ENCODE data around the gene HMGXB3.

HMGXB3 gene, protein sequence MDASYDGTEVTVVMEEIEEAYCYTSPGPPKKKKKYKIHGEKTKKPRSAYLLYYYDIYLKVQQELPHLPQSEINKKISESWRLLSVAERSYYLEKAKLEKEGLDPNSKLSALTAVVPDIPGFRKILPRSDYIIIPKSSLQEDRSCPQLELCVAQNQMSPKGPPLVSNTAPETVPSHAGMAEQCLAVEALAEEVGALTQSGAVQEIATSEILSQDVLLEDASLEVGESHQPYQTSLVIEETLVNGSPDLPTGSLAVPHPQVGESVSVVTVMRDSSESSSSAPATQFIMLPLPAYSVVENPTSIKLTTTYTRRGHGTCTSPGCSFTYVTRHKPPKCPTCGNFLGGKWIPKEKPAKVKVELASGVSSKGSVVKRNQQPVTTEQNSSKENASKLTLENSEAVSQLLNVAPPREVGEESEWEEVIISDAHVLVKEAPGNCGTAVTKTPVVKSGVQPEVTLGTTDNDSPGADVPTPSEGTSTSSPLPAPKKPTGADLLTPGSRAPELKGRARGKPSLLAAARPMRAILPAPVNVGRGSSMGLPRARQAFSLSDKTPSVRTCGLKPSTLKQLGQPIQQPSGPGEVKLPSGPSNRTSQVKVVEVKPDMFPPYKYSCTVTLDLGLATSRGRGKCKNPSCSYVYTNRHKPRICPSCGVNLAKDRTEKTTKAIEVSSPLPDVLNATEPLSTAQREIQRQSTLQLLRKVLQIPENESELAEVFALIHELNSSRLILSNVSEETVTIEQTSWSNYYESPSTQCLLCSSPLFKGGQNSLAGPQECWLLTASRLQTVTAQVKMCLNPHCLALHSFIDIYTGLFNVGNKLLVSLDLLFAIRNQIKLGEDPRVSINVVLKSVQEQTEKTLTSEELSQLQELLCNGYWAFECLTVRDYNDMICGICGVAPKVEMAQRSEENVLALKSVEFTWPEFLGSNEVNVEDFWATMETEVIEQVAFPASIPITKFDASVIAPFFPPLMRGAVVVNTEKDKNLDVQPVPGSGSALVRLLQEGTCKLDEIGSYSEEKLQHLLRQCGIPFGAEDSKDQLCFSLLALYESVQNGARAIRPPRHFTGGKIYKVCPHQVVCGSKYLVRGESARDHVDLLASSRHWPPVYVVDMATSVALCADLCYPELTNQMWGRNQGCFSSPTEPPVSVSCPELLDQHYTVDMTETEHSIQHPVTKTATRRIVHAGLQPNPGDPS (N-terminal part only)

DNA sequence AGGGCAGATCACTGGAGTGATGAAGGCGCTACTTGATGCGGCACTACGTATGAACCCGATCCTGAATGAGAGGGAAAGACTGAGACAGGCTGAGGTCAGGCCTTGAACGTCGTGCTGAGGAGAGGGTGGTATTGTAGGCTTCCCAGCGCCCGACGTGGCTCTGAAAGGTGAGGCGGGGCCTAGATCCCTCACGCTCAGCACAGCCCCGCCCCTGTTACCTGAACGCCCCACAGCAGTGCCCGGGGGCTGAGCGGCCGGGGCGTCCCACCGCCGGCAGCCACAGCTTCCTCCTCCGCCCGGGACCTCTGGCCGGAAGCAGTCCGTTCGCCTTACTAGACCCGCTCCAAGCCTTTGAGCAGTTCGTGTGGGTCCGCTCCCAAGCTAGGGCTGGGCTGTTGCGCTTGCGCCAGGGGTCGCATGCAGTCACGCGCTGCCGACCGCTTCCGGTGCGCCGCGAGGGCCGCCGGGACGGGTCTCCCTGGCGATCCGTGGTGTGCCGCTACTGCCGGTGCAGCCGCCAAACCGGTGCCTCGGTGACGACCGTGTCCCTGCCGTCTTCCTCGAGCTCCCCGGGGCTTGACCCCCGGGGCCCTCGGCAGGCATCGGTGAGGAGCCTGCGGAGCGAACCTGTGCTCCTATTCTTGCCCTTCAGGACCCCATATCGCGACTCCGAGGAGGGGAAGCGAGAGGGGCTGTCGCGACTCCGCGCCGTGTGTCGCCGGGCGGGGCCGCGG is at the start of gene HMGXB3, which contains the start of gene TIGD6:
Gene HMGXB3 (plus strand): TSS at position 484 of the 734 bp plus-strand sequence. CDS start 4,114 bp downstream, outside the sequence.
Gene TIGD6 (minus strand): TSS at position 399 of the 734 bp plus-strand sequence. CDS start 4,306 bp downstream, outside the sequence.
- DNase-seq (ENCODE audit: low read depth in 2 of 2, low spot score in 1 of 2), result peak; percentile 70 to 76

GRCh38 chr5:149951138-149951749 is 49.3 kb upstream of the HMGXB3 start:
- DNase-seq (ENCODE audit: low read depth in 2 of 2, low spot score in 1 of 2), result no peak

DNA sequence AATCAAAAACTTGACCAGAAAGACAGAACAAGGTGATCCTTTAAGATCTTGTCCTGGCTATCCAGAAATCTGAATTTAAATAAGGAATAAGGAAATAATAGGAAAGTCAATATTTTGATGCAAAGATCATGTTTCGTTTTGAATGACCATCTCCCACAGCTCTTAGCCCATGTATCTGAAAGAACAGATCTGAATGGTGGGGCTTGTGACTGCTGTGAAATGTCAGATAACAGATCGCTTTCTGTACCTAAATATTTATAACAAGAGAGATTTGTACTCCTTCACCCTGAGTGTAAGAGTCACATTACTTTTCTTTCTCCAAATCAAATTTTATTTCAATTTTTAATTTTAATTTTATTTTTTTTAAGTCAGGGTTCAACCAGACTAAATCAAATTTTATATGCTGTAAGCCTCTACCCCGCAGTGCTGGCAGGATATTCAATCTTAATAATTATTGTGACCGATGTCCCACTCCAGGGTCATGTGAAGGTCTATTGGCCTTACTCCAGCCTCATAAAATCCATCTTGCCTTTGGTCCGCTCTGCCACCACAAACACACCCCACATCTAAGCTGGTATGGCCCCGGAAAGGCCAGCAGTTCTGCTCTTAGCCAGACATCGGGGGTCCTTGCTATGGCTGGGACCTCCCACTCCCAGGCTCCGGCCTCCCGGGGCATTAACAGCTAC is 47.0 kb upstream of the HMGXB3 start:
- DNase-seq (ENCODE audit: low read depth in 2 of 2, low spot score in 1 of 2), result no peak

DNA sequence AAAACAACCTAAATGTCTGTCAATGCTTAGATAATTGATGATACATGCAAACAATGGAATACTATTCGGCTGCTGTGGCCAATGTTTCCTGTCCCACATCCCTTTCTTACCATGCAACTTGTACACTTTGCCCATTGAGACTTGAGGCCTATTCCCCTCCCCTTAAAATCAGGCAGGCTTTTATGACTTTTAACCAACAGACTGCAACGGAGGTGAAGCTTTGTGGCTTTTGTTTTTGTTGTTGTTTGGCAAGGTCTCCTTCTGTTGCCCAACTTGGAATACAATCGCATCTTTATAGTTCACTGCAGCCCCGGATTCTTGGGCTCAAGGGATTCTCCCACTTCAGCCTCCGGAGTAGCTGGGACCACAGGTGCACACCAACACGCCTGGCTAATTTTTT is 45.7 kb upstream of the HMGXB3 start:
- DNase-seq (ENCODE audit: low read depth in 2 of 2, low spot score in 1 of 2), result no peak

DNA sequence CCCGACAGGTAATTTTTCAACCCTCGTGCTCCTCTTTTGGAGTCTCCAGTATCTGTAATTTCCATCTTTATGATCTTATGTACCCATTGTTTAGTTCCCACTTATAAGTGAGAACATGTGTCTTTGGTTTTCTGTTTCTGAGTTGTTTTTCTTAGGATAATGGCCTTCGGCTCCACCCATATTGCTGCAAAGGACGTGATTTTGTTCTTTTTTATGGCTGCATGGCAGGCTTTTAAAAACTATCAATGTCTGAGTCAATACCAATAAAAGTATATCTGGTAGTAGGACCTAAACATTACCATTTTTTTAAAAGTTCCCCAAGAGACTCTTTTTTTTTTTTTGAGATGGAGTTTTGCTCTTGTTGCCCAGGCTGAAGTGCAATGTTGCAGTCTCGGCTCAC is 43.9 kb upstream of the HMGXB3 start:
- DNase-seq (ENCODE audit: low read depth in 2 of 2, low spot score in 1 of 2), result no peak

- no peak for DNase-seq (ENCODE audit: low read depth in 2 of 2, low spot score in 1 of 2)
These were observed 42.7 kb upstream of the HMGXB3 start for GRCh38 chr5:149957855-149958254.

- peak in 1 of 2 donors; percentile 15 for DNase-seq (ENCODE audit: low read depth in 2 of 2, low spot score in 1 of 2)
These were observed 40.9 kb upstream of the HMGXB3 start for GRCh38 chr5:149959406-149960236.

DNA sequence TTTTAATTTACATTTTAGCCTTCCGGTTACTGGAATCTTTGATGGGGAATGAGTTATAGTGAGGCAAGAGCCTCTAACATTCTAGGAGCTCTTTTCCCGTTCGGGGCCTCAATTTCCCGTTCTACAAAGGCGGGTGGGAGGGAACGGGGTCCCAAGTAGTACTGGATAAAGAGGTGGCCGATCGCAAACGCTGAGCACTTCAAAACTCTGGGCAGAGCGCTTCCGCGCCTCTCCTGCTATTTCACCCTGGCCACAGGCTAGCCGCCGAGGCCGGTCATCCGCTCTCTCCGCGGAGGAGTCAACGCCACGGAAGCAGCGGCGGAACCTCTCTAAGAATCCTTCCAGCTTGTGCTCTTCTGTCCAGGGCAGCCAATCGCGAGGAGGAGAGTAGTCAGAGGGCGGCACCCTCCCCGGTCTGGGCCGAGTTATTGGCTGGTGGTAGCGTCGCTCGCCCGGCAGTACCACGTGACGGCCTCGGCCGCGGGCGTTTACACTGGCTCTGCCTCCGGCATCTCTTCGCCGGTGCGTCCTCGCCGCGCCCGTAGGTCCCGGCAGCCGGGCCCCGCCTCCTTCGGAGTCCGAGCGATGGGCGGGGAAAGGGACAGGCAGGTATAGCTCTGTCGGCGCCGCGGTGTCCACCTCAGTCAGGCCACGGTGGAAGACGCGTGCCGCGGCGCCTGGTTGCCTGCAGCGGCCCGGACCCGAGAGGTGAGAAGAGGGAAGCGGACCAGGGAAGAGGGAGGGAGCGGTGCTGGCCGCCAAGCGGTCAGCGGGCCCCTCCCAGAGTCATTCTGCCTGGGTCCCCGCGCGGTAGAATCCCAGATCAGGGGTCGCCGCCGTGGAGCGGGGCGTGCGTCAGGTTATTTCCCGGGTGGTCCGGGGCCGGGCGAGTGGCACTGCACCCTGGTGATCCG is 40.0 kb upstream of the HMGXB3 start, which contains the start of gene SLC26A2:
Gene SLC26A2 (plus strand): TSS at position 487 of the 914 bp plus-strand sequence. CDS start 16,895 bp downstream, outside the sequence.
- DNase-seq (ENCODE audit: low read depth in 2 of 2, low spot score in 1 of 2), result peak; percentile 86 to 91

GRCh38 chr5:149961186-149961685 is 39.3 kb upstream of the HMGXB3 start:
- no peak for DNase-seq (ENCODE audit: low read depth in 2 of 2, low spot score in 1 of 2)

- DNase-seq (ENCODE audit: low read depth in 2 of 2, low spot score in 1 of 2), result no peak
These were observed 38.6 kb upstream of the HMGXB3 start for GRCh38 chr5:149961957-149962409.

DNA sequence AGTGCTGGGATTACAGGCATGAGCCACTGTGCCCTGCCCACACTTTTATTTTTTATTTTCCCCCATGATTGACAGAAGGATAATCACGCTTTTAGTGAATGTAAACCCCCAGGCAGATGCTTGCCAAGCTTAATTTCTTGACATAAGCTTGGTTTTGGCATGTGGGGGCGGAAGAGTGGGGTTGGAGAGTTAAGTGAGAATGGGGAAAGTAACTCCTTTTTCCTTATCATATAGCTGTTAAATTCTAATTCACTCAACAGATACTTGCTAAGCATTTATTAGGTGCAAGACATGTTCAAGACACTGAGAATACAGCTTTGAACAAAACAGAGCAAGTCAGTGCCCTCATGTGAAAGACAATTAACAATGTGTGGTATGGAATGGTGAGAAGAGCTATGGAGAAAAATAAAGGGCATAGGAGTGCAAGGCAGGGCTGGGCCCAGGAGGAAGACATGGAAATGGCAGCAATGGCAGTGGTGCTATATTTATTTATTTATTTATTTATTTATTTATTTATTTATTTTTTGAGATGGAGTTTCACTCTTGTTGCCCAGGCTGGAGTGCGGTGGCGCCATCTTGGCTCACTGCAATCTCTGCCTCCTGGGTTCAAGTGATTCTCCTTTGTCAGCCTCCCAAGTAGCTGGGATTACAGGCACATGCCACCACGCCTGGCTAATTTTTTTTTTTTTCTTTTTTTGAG is 37.8 kb upstream of the HMGXB3 start:
- DNase-seq (ENCODE audit: low read depth in 2 of 2, low spot score in 1 of 2), result no peak

DNA sequence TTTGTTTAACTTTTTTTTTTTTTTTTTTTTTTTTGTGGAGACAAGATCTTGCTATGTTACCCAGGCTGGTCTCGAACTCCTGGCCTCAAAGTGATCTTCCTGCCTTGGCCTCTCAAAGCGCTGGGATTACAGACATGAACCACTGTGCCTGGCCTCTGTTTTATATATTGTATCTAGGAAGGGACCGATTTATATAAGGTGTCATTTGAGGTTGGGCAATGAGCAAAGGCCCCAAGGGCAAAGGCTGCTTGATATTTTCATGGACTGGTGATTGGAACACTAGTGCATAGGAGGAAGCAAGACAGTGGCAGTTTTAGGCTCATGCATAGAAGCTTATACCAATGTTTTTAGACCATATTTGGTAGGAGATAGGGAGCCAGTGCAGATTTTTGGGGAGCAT is 36.8 kb upstream of the HMGXB3 start:
- DNase-seq (ENCODE audit: low read depth in 2 of 2, low spot score in 1 of 2), result no peak

GRCh38 chr5:149966946-149967345 is 33.6 kb upstream of the HMGXB3 start:
- DNase-seq (ENCODE audit: low read depth in 2 of 2, low spot score in 1 of 2), result no peak

- no peak for DNase-seq (ENCODE audit: low read depth in 2 of 2, low spot score in 1 of 2)
These were observed 31.2 kb upstream of the HMGXB3 start for GRCh38 chr5:149969181-149969930.

- no peak for DNase-seq (ENCODE audit: low read depth in 2 of 2, low spot score in 1 of 2)
These were observed 25.1 kb upstream of the HMGXB3 start for GRCh38 chr5:149975409-149975808.

- DNase-seq (ENCODE audit: low read depth in 2 of 2, low spot score in 1 of 2), result no peak
These were observed 20.6 kb upstream of the HMGXB3 start for GRCh38 chr5:149979896-149980295.
